ENCODE data around the gene ZNF254. TPM values are rescaled to one million over a fixed set of nuclear protein-coding genes. Genes with fewer than 3 reads are reported as not detected.

Gene ZNF254
- total RNA-seq, 1 donor from 2014 or later: 16.9 TPM

GRCh38 chr19:24055548-24055947 is 31.4 kb upstream of the ZNF254 start:
- TF ChIP-seq CTCF (IDR thresholded peaks at IDR 0.05): no peak
- TF ChIP-seq POLR2A (IDR thresholded peaks at IDR 0.05): no peak
- TF ChIP-seq POLR2AphosphoS5 (IDR thresholded peaks at IDR 0.05; ENCODE audit: insufficient read depth in 1 of 2, low read depth in 1 of 2): no peak
- no peaks in the 10 kb centered on the region for H3K9me3 ChIP-seq
- no peak overlapping the region for H3K27ac ChIP-seq
- intact Hi-C loops (cut with DNase I): no loop called here
- no peaks in the 10 kb centered on the region for H3K4me1 ChIP-seq
- no peak overlapping the region for H3K4me3 ChIP-seq
- no peaks in the 10 kb centered on the region for H3K27me3 ChIP-seq
- no peak for DNase-seq (ENCODE audit: extremely low spot score in 2 of 2)
- H3K36me3 ChIP-seq: peaks cover 0 to 56% of the 10 kb centered on the region in 2 donors

- Histone ChIP-seq H3K27me3 (no peaks in the 10 kb centered on the region), H3K4me3 (no peak overlapping the region), H3K36me3 (peaks cover 0 to 44% of the 10 kb centered on the region in 2 donors), H3K4me1 (no peaks in the 10 kb centered on the region), H3K9me3 (no peaks in the 10 kb centered on the region), H3K27ac (no peak overlapping the region)
- intact Hi-C loops (cut with DNase I): no loop called here
- TF ChIP-seq POLR2AphosphoS5 (IDR thresholded peaks at IDR 0.05; ENCODE audit: insufficient read depth in 1 of 2, low read depth in 1 of 2) (no peak), CTCF (IDR thresholded peaks at IDR 0.05) (no peak), POLR2A (IDR thresholded peaks at IDR 0.05) (no peak)
- DNase-seq (ENCODE audit: extremely low spot score in 2 of 2): no peak
Observed at GRCh38 chr19:24057144-24057543, 29.8 kb upstream of the ZNF254 start.

GRCh38 chr19:24059563-24060295 is 27.3 kb upstream of the ZNF254 start:
- H3K9me3 ChIP-seq: no peaks in the 10 kb centered on the region
- TF ChIP-seq POLR2A (IDR thresholded peaks at IDR 0.05) (no peak), POLR2AphosphoS5 (IDR thresholded peaks at IDR 0.05; ENCODE audit: insufficient read depth in 1 of 2, low read depth in 1 of 2) (no peak), CTCF (IDR thresholded peaks at IDR 0.05) (no peak)
- H3K27ac ChIP-seq: no peak overlapping the region
- DNase-seq (ENCODE audit: extremely low spot score in 2 of 2): no peak
- intact Hi-C loops (cut with DNase I): no loop called here
- H3K27me3 ChIP-seq: no peaks in the 10 kb centered on the region
- H3K36me3 ChIP-seq: peaks cover 0 to 29% of the 10 kb centered on the region in 2 donors
- H3K4me3 ChIP-seq: no peak overlapping the region
- H3K4me1 ChIP-seq: no peaks in the 10 kb centered on the region

GRCh38 chr19:24060687-24061356 is 26.2 kb upstream of the ZNF254 start:
- H3K27me3 ChIP-seq: no peaks in the 10 kb centered on the region
- no peaks in the 10 kb centered on the region for H3K9me3 ChIP-seq
- intact Hi-C loops (cut with DNase I): no loop called here
- no peak for DNase-seq (ENCODE audit: extremely low spot score in 2 of 2)
- no peak overlapping the region for H3K4me3 ChIP-seq
- H3K4me1 ChIP-seq: no peaks in the 10 kb centered on the region
- H3K36me3 ChIP-seq: peaks cover 0 to 28% of the 10 kb centered on the region in 2 donors
- TF ChIP-seq CTCF (IDR thresholded peaks at IDR 0.05) (no peak), POLR2A (IDR thresholded peaks at IDR 0.05) (no peak), POLR2AphosphoS5 (IDR thresholded peaks at IDR 0.05; ENCODE audit: insufficient read depth in 1 of 2, low read depth in 1 of 2) (no peak)
- H3K27ac ChIP-seq: no peak overlapping the region

- no peak for TF ChIP-seq POLR2A (IDR thresholded peaks at IDR 0.05)
- intact Hi-C loops (cut with DNase I): no loop called here
- Histone ChIP-seq H3K9me3 (no peaks in the 10 kb centered on the region), H3K4me1 (no peaks in the 10 kb centered on the region), H3K27me3 (no peaks in the 10 kb centered on the region), H3K4me3 (no peak overlapping the region), H3K27ac (no peak overlapping the region), H3K36me3 (peaks cover 0 to 21% of the 10 kb centered on the region in 2 donors)
- no peak for DNase-seq (ENCODE audit: extremely low spot score in 2 of 2)
Observed at GRCh38 chr19:24062190-24062589, 24.8 kb upstream of the ZNF254 start.

All from vagina (tissue), 2 donors.